Left ventricle myocardium inferior (tissue), 1 donor: ENCODE data around the gene HOXA6. TPM values are rescaled to one million over a fixed set of nuclear protein-coding genes. Genes with fewer than 3 reads are reported as not detected.

Experiments
- DNase-seq: peaks from one replicate; pipeline ENCODE4 v3.0.0-alpha.2; 2020
- H3K27ac ChIP-seq: fragments of 200-600 bp; replicated peaks from 2 replicates; pipeline ENCODE4 v1.8.0; 2021
- H3K27me3 ChIP-seq: fragments of 200-600 bp; 2 replicates; pipeline ENCODE4 v1.8.0; 2021; ENCODE audit warnings: low read depth
- H3K36me3 ChIP-seq: fragments of 200-600 bp; 2 replicates; pipeline ENCODE4 v1.8.0; 2021
- H3K4me1 ChIP-seq: fragments of 200-600 bp; 2 replicates; pipeline ENCODE4 v1.8.0; 2021
- H3K4me3 ChIP-seq: fragments of 200-600 bp; 2 replicates; pipeline ENCODE4 v1.8.0; 2021; ENCODE audit warnings: mild to moderate bottlenecking, moderate library complexity
- H3K9me3 ChIP-seq: fragments of 200-600 bp; replicated peaks from 2 replicates; pipeline ENCODE4 v1.8.0; 2021
- intact Hi-C: fragments of 100-400 bp; cut with micrococcal nuclease; formaldehyde crosslinking; loops from one replicate; pipeline ENCODE4 v1.11.0; 2022
- total RNA-seq: library from RNA; stranded (reverse); fragmentation: NEBNext Ultra II Directional; extraction: Animal tissue kit (Norgen Biotek cat#: 25700); gene quantifications from one replicate; pipeline ENCODE4 v1.2.1, GENCODE V29; 2021
- TF ChIP-seq, protein P1 (sequence below): fragments of 200-600 bp; IDR thresholded peaks from 2 replicates; pipeline ENCODE4 v1.8.0; 2021; ENCODE audit warnings: antibody characterized with exemption, mild to moderate bottlenecking, borderline replicate concordance
- donor health status: DM: no; HTN: yes; CAD: no; lungs with severe emphysema.

Gene HOXA6
- total RNA-seq, 1 donor from 2014 or later = not detected

DNA sequence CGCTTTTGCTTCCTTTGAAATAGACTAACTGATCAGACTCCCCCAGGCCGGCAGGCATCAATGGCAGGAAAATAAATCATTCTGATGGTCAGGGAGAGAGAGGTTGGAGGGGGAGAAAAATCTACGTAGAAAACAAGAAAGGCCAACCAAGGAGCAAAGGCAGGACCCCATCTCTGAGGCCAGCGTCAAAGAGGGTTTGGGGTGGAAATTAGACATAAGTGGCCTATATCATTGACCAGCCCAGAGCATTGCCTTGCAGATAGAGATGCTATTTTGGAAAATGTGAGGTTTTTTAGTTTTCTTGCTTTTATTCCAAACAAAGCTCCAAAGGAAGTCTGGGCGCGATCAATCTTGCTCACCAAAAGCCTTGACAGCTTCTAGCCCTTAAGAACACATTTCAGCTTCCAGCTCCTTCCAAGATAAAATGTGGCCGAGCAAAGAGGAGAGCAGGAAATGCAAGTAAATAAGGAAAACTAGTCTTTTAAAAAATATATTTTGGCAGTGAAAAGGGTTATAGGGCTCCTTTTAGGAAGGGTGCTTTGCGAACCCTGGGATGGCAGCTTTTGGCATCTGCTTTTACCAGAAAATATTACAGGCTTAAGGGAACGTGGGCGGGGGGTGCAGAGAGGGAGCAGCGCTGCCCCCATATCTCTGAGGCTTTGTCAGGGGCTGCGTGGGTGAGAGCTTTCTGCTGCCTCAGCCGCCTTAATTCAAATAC is 43.1 kb downstream of the HOXA6 start:
- intact Hi-C loops = no loop called here
- H3K27me3 ChIP-seq = peaks cover 100% of the 10 kb centered on the region
- no peaks in the 10 kb centered on the region for H3K36me3 ChIP-seq
- H3K4me1 ChIP-seq = peaks cover 26% of the 10 kb centered on the region
- no peak for DNase-seq
- H3K9me3 ChIP-seq = no peaks in the 10 kb centered on the region
- peak overlapping the region; percentile 43 for H3K27ac ChIP-seq
- H3K4me3 ChIP-seq = peak overlapping the region; percentile 48
- TF ChIP-seq, protein P1, sequence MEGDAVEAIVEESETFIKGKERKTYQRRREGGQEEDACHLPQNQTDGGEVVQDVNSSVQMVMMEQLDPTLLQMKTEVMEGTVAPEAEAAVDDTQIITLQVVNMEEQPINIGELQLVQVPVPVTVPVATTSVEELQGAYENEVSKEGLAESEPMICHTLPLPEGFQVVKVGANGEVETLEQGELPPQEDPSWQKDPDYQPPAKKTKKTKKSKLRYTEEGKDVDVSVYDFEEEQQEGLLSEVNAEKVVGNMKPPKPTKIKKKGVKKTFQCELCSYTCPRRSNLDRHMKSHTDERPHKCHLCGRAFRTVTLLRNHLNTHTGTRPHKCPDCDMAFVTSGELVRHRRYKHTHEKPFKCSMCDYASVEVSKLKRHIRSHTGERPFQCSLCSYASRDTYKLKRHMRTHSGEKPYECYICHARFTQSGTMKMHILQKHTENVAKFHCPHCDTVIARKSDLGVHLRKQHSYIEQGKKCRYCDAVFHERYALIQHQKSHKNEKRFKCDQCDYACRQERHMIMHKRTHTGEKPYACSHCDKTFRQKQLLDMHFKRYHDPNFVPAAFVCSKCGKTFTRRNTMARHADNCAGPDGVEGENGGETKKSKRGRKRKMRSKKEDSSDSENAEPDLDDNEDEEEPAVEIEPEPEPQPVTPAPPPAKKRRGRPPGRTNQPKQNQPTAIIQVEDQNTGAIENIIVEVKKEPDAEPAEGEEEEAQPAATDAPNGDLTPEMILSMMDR = no peak

DNA sequence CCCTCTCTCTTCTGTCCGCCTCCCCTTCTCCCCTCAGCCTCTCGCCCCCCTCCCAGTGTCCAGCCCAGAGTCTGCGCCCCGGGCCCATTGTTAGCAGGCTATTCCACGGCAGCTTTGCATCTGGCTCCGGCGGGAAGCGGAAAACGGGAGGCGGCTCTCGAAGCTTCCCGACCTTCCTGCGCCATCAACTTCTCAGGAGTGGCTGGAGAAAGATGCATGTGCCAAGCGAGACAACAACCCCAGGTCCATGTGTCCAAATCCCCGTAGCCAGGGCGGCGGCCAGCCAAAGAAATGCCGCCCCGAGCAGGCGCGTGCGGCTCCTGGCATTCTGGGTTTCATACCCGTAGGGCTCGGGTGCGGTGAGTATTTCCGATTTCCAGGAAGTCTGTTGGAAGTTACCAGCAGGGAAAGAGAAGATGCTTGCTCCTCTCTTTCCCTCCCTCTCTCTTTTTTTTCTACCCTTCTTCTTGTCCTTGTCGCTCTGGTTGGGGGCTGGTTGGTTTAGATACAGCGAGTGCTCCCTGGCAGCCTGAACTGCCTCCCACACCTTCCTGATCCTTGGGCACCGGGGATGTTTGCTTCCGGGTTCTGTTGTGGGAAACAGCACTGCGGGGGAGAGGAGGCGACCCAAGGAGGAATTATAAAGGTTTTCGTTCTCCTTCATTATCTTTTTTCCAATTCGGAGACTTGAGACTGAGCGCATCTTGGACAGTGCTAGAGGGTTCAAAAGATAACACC is 43.9 kb downstream of the HOXA6 start:
- TF ChIP-seq, protein P1 = no peak
- intact Hi-C loops = no loop called here
- H3K9me3 ChIP-seq = no peaks in the 10 kb centered on the region
- peaks cover 100% of the 10 kb centered on the region for H3K27me3 ChIP-seq
- H3K27ac ChIP-seq = peak overlapping the region; percentile 43
- no peaks in the 10 kb centered on the region for H3K36me3 ChIP-seq
- no peak for DNase-seq
- H3K4me3 ChIP-seq = peak overlapping the region; percentile 48
- H3K4me1 ChIP-seq = peaks cover 33% of the 10 kb centered on the region

DNA sequence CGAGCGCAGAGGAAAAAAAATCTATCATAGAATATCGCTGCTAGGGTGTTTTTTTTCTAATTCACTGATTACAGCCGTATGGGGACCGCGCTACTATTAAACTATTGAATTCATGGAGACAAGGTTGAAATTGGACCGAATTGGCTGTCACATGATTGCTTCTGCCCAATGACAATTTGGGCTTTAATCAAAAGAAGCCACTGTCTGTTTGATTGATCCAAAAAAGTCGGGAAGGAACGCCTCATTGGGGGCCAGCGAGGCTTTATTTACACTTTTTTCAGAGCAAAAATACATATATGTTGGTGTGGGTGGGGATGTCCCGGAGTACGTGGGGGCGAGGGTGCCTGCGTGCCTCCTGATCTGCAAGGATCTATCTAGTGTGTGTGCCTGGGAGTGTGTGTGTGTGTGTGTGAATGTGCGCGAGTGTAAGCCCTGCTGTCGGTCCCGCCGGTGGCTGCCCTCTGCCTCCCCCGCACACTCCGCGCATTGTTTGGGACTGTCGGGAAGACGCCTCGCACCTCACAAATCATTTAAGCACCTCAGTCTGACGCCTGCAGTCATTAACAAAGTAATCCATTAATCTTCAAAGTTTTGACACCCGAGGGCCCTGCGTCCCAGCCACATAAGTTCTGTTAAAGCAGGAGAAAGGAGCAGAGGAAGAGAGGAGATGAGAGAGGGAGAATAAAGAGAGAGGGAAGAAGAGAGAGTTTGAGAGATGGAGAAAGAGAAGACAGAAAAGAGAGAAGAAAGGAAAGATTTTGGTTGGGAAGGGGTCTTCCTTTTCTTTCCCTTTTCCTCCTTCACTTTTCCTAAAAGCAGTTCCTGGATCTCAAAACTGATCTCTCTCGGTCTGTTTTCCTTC is 44.8 kb downstream of the HOXA6 start, which contains the start of gene HOXA2:
Gene HOXA2, minus strand, starts transcription at position 103 of the 862 bp plus-strand sequence. CDS start 183 bp downstream, outside the sequence.
- TF ChIP-seq, protein P1 = no peak
- intact Hi-C loops = no loop called here
- no peak for DNase-seq
- Histone ChIP-seq H3K4me3 (peak within 1 kb of the TSS; percentile 48), H3K4me1 (peaks cover 32% of the 10 kb centered on the region), H3K27me3 (peaks cover 100% of the 10 kb centered on the region), H3K27ac (peak within 1 kb of the TSS; percentile 52), H3K36me3 (no peaks in the 10 kb centered on the region), H3K9me3 (no peaks in the 10 kb centered on the region)

DNA sequence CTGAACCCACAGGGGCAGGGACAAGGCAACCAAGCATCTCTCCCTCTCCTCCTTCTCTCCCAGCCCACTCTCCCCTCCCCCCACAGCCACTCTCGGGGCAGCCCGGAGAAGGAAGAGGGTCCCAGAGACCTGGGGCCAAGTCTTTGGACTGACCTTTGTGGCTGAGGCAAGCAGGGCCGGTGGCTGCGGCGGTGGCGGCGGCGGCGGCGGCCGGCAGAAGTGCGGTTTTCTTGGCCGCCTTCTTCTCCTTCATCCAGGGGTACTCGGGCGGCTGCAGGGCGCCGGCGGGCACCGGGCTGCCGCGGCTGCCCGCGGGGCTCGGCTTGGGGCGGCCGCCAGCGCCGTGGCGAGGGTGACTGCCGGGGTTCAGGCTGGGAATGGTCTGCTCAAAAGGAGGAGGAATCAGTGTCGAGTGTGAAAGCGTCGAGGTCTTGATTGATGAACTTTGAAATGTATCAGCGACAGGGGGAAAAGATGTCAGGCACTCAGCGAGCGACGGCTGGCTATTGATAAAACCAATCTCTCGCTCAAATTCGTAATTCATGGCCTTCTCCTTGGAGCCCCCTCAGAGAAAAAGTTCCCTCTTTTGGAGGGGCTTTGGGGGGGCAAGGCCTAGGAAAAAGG is 45.5 kb downstream of the HOXA6 start:
- H3K36me3 ChIP-seq = no peaks in the 10 kb centered on the region
- H3K4me3 ChIP-seq = peak overlapping the region; percentile 48
- peaks cover 100% of the 10 kb centered on the region for H3K27me3 ChIP-seq
- TF ChIP-seq, protein P1 = no peak
- intact Hi-C loops = no loop called here
- H3K27ac ChIP-seq = peak overlapping the region; percentile 52
- H3K9me3 ChIP-seq = no peaks in the 10 kb centered on the region
- DNase-seq = no peak
- peaks cover 39% of the 10 kb centered on the region for H3K4me1 ChIP-seq
